Measurements from ENCODE around the gene ADGRV1. TPM values are rescaled to one million over a fixed set of nuclear protein-coding genes. Genes with fewer than 3 reads are reported as not detected.

The ADGRV1 gene
- total RNA-seq, 1 experiment from 2014 or later, result 64.8 TPM

DNA sequence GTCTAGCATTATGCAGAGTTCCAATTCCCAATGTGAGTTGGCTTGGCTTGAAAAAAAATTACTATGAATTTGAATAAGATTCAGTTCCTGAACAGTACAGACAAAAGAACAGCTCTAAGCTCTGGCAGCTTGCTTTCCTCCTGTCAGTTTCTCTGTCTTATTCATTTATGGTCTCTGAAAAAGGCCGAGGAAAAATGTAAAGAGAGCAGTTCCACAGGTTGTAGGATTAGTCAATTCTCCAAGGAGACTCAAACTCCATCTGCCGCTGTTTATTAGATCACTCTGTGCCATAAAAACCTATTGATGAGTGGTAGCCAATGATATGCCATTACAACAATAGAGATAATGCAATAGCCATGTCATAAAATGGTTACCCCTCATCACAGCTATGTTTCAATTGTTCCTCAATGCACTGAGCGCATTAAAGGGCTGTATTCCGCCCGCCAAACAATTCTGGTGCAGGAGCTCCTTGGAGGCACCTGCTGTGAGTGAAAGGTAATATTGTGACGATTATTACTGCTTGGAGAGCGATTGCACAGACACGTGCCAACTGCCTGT lies 636.3 kb downstream of the ADGRV1 start:
- H3K27ac Mint-ChIP-seq, result no peak overlapping the region

More for the DNA sequence above, 636.3 kb downstream of the ADGRV1 start:
- Histone ChIP-seq H2BK20ac (ENCODE audit: low read depth, low read length, poor library complexity, severe bottlenecking) (no peak overlapping the region), H2AK5ac (ENCODE audit: insufficient read length, low read length) (no peak overlapping the region), H3K27me3 (ENCODE audit: insufficient read depth, low read length) (no peaks in the 10 kb centered on the region), H3K4ac (ENCODE audit: low read depth, low read length) (no peak overlapping the region), H3K27ac (ENCODE audit: insufficient read length, low read depth, low read length) (no peak overlapping the region), H4K5ac (ENCODE audit: insufficient read length, low read depth, low read length) (no peak overlapping the region), H3K18ac (ENCODE audit: insufficient read length, low read depth, low read length) (no peak overlapping the region), H3K9ac (ENCODE audit: extremely low read depth, insufficient read length, low read length) (no peak overlapping the region), H3K4me1 (ENCODE audit: insufficient read depth, low read length) (no peaks in the 10 kb centered on the region), H2BK15ac (ENCODE audit: low read depth, low read length) (no peak overlapping the region), H3K79me1 (ENCODE audit: insufficient read depth, low read depth, low read length, poor library complexity, severe bottlenecking) (no peaks in the 10 kb centered on the region), H3T11ph (ENCODE audit: low read length) (no peak overlapping the region), H3K23ac (ENCODE audit: insufficient read length, low read depth, low read length) (no peak overlapping the region), H3K79me2 (ENCODE audit: insufficient read depth, low read length) (no peaks in the 10 kb centered on the region), H3K23me2 (ENCODE audit: insufficient read length, low read depth, low read length, poor library complexity, severe bottlenecking) (no peaks in the 10 kb centered on the region), H2AFZ (ENCODE audit: low read length) (no peak overlapping the region), H2BK12ac (ENCODE audit: insufficient read length, low read depth, low read length) (no peak overlapping the region), H4K8ac (replicated peaks; ENCODE audit: insufficient read length, low read depth, low read length) (no peak overlapping the region), H2BK120ac (ENCODE audit: low read depth, low read length, poor library complexity, severe bottlenecking) (no peak overlapping the region), H3K9me3 (ENCODE audit: control insufficient read depth, low read depth, low read length) (no peaks in the 10 kb centered on the region), H4K91ac (ENCODE audit: insufficient read length, low read depth, low read length) (no peak overlapping the region), H4K20me1 (ENCODE audit: control insufficient read depth, insufficient read depth, insufficient read length) (no peaks in the 10 kb centered on the region), H3K56ac (ENCODE audit: insufficient read length, low read depth, low read length) (no peak overlapping the region), H3K4me2 (ENCODE audit: insufficient read depth, insufficient read length, low read length) (no peak overlapping the region), H2BK5ac (ENCODE audit: insufficient read length, low read length) (no peak overlapping the region), H3K14ac (ENCODE audit: insufficient read depth, low read length) (no peak overlapping the region)
- H3K27me3 Mint-ChIP-seq (ENCODE audit: low read depth), result peaks cover 2% of the 10 kb centered on the region; the same call in 1 of the 2 replicates
- H3K36me3 Mint-ChIP-seq (ENCODE audit: insufficient read depth in 1 of 3, low read depth in 3 of 3), result no peaks in the 10 kb centered on the region
- DNase-seq, result no peak
- peaks cover 3% of the 10 kb centered on the region in 2 experiments; a peak in 1 of 4 replicates for H3K4me1 Mint-ChIP-seq
- no peaks in the 10 kb centered on the region for H3K9me3 Mint-ChIP-seq
- no CpG with 5 or more reads among the region's 8 CpGs for WGBS (ENCODE audit: extremely low coverage, insufficient read length, low lambda C conversion rate)
- TF ChIP-seq CTCF (conservative IDR thresholded peaks at IDR 0.05), result no peak
- H3K4me3 Mint-ChIP-seq, result no peak overlapping the region

Data from H9 (cell line).